Mesothelial cell of epicardium (in vitro differentiated cells): ENCODE data around the gene EFNA4. TPM values are rescaled to one million over a fixed set of nuclear protein-coding genes. Genes with fewer than 3 reads are reported as not detected.
"Not testable (repeated sequence)": the region's sequence is repeated elsewhere in the genome, so short reads cannot be mapped to it uniquely, and the experiment has no call there.

Source experiments
- DNase-seq, 2 experiments: peaks; one replicate each; pipeline ENCODE4 v3.0.0; 2021; ENCODE audit warnings: low spot score in 2 of 2; ENCODE audit not compliant: unreplicated experiment in 2 of 2
- H3K27ac Mint-ChIP-seq: 2 replicates; pipeline ENCODE4 v1.8.0; 2021; ENCODE audit warnings: mixed read lengths
- H3K27me3 Mint-ChIP-seq: 2 replicates; pipeline ENCODE4 v1.8.0; 2021; ENCODE audit warnings: low read depth, mixed read lengths
- H3K36me3 Mint-ChIP-seq: 2 replicates; pipeline ENCODE4 v1.8.0; 2021; ENCODE audit warnings: mixed read lengths
- H3K4me1 Mint-ChIP-seq: 2 replicates; pipeline ENCODE4 v1.8.0; 2021; ENCODE audit warnings: mixed read lengths
- H3K4me3 Mint-ChIP-seq: 2 replicates; pipeline ENCODE4 v1.8.0; 2021; ENCODE audit warnings: mild to moderate bottlenecking, moderate library complexity, mixed read lengths
- H3K9me3 Mint-ChIP-seq: 2 replicates; pipeline ENCODE4 v1.8.0; 2021; ENCODE audit warnings: mixed read lengths
- total RNA-seq: library from RNA; stranded (reverse); gene quantifications from 3 replicates; pipeline ENCODE4 v1.2.1, GENCODE V29; 2021
- TF ChIP-seq, protein P1 (sequence below): fragments of 200-600 bp; sonication (generic); IDR thresholded peaks from one replicate; pipeline ENCODE4 v1.5.0; 2021; ENCODE audit warnings: antibody characterized with exemption; ENCODE audit not compliant: unreplicated experiment

The EFNA4 gene
- total RNA-seq, 1 donor from 2014 or later = 31.2 TPM

DNA sequence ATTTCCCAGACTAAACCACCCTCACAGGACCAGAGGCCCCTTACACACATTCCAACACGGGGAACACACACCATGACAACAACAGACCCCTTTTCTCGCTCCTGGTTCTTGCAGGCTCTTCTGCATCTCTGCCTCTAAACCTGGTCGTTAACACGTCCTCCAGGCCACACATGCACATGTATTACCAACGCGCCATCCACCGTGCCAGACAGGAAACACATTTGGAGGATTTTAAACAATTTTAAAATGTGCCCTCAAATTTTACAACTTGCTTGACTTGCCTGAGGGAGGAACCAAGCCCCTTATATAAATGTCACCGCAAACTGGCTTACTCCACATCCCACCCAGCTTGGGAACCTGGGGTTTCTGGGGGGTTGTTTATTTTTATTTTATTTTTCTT, 47.3 kb downstream of the EFNA4 start:
- TF ChIP-seq, protein P1, sequence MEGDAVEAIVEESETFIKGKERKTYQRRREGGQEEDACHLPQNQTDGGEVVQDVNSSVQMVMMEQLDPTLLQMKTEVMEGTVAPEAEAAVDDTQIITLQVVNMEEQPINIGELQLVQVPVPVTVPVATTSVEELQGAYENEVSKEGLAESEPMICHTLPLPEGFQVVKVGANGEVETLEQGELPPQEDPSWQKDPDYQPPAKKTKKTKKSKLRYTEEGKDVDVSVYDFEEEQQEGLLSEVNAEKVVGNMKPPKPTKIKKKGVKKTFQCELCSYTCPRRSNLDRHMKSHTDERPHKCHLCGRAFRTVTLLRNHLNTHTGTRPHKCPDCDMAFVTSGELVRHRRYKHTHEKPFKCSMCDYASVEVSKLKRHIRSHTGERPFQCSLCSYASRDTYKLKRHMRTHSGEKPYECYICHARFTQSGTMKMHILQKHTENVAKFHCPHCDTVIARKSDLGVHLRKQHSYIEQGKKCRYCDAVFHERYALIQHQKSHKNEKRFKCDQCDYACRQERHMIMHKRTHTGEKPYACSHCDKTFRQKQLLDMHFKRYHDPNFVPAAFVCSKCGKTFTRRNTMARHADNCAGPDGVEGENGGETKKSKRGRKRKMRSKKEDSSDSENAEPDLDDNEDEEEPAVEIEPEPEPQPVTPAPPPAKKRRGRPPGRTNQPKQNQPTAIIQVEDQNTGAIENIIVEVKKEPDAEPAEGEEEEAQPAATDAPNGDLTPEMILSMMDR = no peak
- Mint-ChIP-seq H3K27ac (no peak overlapping the region), H3K4me3 (no peak overlapping the region), H3K36me3 (no peaks in the 10 kb centered on the region), H3K4me1 (peaks cover 14% of the 10 kb centered on the region), H3K9me3 (no peaks in the 10 kb centered on the region), H3K27me3 (no peaks in the 10 kb centered on the region)
- DNase-seq = no peak

DNA sequence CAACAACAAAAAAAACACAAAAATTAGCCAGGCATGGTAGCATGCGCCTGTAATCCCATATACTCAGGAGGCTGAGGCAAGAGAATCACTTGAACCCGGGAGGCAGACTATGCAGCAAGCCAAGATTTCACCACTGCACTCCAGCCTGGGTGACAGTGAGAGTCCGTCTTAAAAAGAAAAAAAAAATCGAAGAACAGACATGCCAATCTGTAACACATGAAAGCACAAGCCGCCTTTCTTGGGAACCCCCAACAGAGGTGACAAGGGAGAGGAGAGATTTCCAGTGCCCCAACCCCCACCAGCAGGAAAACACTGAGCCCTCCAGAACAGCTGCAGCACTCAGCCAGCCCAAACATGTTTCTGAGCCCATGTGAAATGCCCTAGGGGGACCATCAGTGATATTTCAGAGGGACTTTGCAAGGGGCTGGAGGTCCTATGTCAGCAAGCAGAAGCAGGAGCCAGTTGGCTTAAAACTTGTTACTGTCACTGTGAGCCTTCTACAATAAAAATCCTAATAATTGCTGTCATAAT, 50.0 kb downstream of the EFNA4 start:
- Mint-ChIP-seq H3K36me3 (no peaks in the 10 kb centered on the region), H3K4me1 (peaks cover 14% of the 10 kb centered on the region), H3K27me3 (no peaks in the 10 kb centered on the region), H3K27ac (no peak overlapping the region), H3K4me3 (no peak overlapping the region), H3K9me3 (no peaks in the 10 kb centered on the region)
- TF ChIP-seq, protein P1 = no peak
- DNase-seq = no peak

DNA sequence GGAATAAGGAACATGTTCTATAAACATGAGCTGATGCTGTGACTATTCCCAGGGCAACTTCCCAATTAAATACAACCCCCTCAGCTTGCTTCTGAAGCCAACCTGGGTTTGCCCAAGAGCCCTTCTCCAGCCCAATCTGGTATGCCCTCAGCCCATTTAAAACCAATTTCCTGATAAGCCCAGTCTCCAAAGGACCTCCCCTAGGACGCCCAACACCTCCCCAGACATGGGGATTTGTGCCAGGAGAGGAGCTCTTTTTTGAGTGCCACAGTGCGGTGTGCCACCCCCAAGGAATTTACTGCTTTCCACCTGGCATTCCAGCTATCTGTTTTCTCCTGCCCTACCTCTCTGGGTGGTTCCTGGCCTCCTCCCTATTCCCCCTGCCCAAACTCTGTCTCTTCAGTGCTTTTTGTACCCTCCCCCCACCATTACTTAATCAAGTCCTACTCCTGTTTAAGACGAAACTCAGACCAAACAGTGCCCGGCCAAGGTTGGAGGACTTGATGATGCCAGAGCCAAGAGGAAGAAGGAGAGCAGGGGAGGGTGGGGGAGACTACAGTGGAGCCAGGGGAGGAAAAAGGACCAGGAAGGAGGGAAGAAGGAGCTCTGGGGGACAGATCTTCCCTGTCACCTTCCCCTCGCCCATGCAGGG, 52.7 kb downstream of the EFNA4 start:
- Mint-ChIP-seq H3K9me3 (no peaks in the 10 kb centered on the region), H3K4me1 (peaks cover 11% of the 10 kb centered on the region), H3K27ac (no peak overlapping the region), H3K4me3 (no peak overlapping the region), H3K36me3 (no peaks in the 10 kb centered on the region), H3K27me3 (peaks cover 2% of the 10 kb centered on the region)
- DNase-seq = no peak
- TF ChIP-seq, protein P1 = no peak

DNA sequence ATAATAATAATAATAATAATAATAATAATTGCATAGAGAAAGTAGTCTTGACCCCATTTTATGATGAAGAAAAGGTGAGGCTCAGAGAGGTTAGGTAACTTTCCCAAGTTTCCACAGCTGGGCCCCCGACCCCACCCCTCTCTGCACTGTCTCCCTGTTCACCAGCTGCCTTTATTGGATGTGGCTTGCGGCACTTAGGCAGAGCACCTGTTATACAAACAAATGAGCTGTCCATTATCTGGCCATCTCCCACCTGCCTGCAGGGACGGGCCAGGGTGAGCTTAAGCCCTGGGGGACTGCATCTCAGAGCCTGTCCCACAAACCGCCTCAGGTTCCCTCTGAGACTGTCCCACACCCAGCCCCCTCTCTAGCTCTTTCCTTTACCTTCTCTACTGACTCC, 54.1 kb downstream of the EFNA4 start:
- no peaks in the 10 kb centered on the region for H3K36me3 Mint-ChIP-seq
- peaks cover 3% of the 10 kb centered on the region for H3K27me3 Mint-ChIP-seq
- H3K9me3 Mint-ChIP-seq = no peaks in the 10 kb centered on the region
- H3K4me3 Mint-ChIP-seq = no peak overlapping the region
- no peak overlapping the region for H3K27ac Mint-ChIP-seq
- H3K4me1 Mint-ChIP-seq = peaks cover 8% of the 10 kb centered on the region
- TF ChIP-seq, protein P1 = no peak
- no peak for DNase-seq

DNA sequence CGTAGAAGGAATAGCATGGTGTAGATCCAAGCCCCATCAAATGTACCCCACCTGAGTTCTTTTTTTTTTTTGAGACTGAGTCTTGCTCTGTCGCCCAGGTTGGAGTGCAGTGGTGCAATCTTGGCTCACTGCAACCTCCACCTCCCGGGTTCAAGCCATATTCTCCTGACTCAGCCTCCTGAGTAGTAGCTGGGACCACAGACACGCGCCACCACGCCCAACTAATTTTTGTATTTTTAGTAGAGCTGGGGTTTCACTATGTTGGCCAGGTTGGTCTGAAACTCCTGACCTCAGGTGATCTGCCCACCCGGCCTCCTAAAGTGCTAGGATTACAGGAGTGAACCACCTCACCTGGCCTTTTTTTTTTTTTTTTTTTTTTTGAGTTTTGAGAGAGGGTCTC, 54.5 kb downstream of the EFNA4 start:
- not testable (repeated sequence) for H3K4me1 Mint-ChIP-seq, DNase-seq, H3K36me3 Mint-ChIP-seq, H3K27me3 Mint-ChIP-seq, H3K9me3 Mint-ChIP-seq, H3K27ac Mint-ChIP-seq, H3K4me3 Mint-ChIP-seq

Other genes with a start within 250 kb of the EFNA4 start
- 1.2 to 1.5 TPM (median 1.3 TPM) in 3 replicates for gene KCNN3, start 193.5 kb upstream of the EFNA4 start, total RNA-seq
- 19.7 to 21.2 TPM (median 20.5 TPM) in 3 replicates for gene PMVK, start 127.0 kb upstream of the EFNA4 start, total RNA-seq
- 53.8 to 56.2 TPM (median 56.2 TPM) in 3 replicates for gene PBXIP1, start 107.6 kb upstream of the EFNA4 start, total RNA-seq
- gene PYGO2, start 102.0 kb upstream of the EFNA4 start, total RNA-seq = 43.8 to 47.3 TPM (median 44.6 TPM) in 3 replicates
- gene SHC1, start 93.0 kb upstream of the EFNA4 start, total RNA-seq = 115 to 132 TPM (median 117 TPM) in 3 replicates
- gene CKS1B, start 89.1 kb upstream of the EFNA4 start, total RNA-seq = 64.0 to 70.9 TPM (median 68.2 TPM) in 3 replicates
- 46.8 to 49.6 TPM (median 48.3 TPM) in 3 replicates for gene FLAD1, start 80.4 kb upstream of the EFNA4 start, total RNA-seq
- gene LENEP, start 70.2 kb upstream of the EFNA4 start, total RNA-seq = 0.49 to 1.3 TPM (median 0.87 TPM) in 3 replicates
- 19.9 to 21.7 TPM (median 21.7 TPM) in 3 replicates for gene ZBTB7B, start 60.9 kb upstream of the EFNA4 start, total RNA-seq
- 1.8 to 2.9 TPM (median 1.9 TPM) in 3 replicates for gene DCST2, start 30.0 kb upstream of the EFNA4 start, total RNA-seq
- gene DCST1, start 29.9 kb upstream of the EFNA4 start, total RNA-seq = 0.58 TPM in 1 of 3 replicates, not detected in the others
- 32.7 to 36.1 TPM (median 36.1 TPM) in 3 replicates for gene ADAM15, start 12.4 kb upstream of the EFNA4 start, total RNA-seq
- gene EFNA3, start 15.1 kb downstream of the EFNA4 start, total RNA-seq = 14.6 to 17.8 TPM (median 15.4 TPM) in 3 replicates
- gene EFNA1, start 64.1 kb downstream of the EFNA4 start, total RNA-seq = 92.4 to 94.8 TPM (median 93.1 TPM) in 3 replicates
- gene SLC50A1, start 72.1 kb downstream of the EFNA4 start, total RNA-seq = 25.6 to 33.5 TPM (median 25.9 TPM) in 3 replicates
- gene DPM3, start 76.8 kb downstream of the EFNA4 start, total RNA-seq = 49.7 to 60.9 TPM (median 54.1 TPM) in 3 replicates
- 120 to 143 TPM (median 123 TPM) in 3 replicates for gene KRTCAP2, start 109.6 kb downstream of the EFNA4 start, total RNA-seq
- gene TRIM46, start 110.1 kb downstream of the EFNA4 start, total RNA-seq = 5.7 to 6.6 TPM (median 6.3 TPM) in 3 replicates
- gene THBS3, start 144.2 kb downstream of the EFNA4 start, total RNA-seq = 53.1 to 57.9 TPM (median 54.0 TPM) in 3 replicates
- gene MTX1, start 145.0 kb downstream of the EFNA4 start, total RNA-seq = 33.9 to 35.7 TPM (median 33.9 TPM) in 3 replicates
- 51.9 to 56.1 TPM (median 56.0 TPM) in 3 replicates for gene ENTREP3, start 191.7 kb downstream of the EFNA4 start, total RNA-seq
- 46.8 to 50.5 TPM (median 49.8 TPM) in 3 replicates for gene SCAMP3, start 198.6 kb downstream of the EFNA4 start, total RNA-seq
- 104 to 108 TPM (median 105 TPM) in 3 replicates for gene CLK2, start 209.8 kb downstream of the EFNA4 start, total RNA-seq
- gene HCN3, start 213.7 kb downstream of the EFNA4 start, total RNA-seq = 12.9 to 13.6 TPM (median 13.1 TPM) in 3 replicates
- gene PKLR, start 237.7 kb downstream of the EFNA4 start, total RNA-seq = 0.11 TPM in 1 of 3 replicates, not detected in the others
- gene FDPS, start 245.1 kb downstream of the EFNA4 start, total RNA-seq = 153 to 166 TPM (median 162 TPM) in 3 replicates